MG63 (cell line): ENCODE results near the gene DDHD1. TPM values are rescaled to one million over a fixed set of nuclear protein-coding genes. Genes with fewer than 3 reads are reported as not detected.
"Not testable (repeated sequence)": the region's sequence is repeated elsewhere in the genome, so short reads cannot be mapped to it uniquely, and the experiment has no call there.

Experiments
- DNase-seq: peaks from one replicate; pipeline ENCODE4 v3.0.0-alpha.2; 2020
- H3K27me3 ChIP-seq: fragments of 250-450 bp; sonication (Bioruptor Pico); 2 replicates; pipeline ENCODE4 v1.5.1; 2020; ENCODE audit warnings: mild to moderate bottlenecking, moderate library complexity
- H3K36me3 ChIP-seq: fragments of 250-450 bp; sonication (Bioruptor Pico); 2 replicates; pipeline ENCODE4 v1.5.1; 2020; ENCODE audit warnings: mild to moderate bottlenecking, moderate library complexity
- H3K4me3 ChIP-seq: fragments of 250-450 bp; sonication (Bioruptor Pico); 2 replicates; pipeline ENCODE4 v1.5.1; 2020; ENCODE audit warnings: mild to moderate bottlenecking, moderate library complexity
- H3K9me3 ChIP-seq: fragments of 250-450 bp; sonication (Bioruptor Pico); 2 replicates; pipeline ENCODE4 v1.5.1; 2020; ENCODE audit warnings: mild to moderate bottlenecking, moderate library complexity
- total RNA-seq: library from RNA; depleted of rRNA; stranded (reverse); fragments of >200 nt; shearing (Covaris generic); gene quantifications from 2 replicates; pipeline ENCODE4 v1.2.3, GENCODE V29; 2014; ENCODE audit warnings: low replicate concordance

The DDHD1 gene
- total RNA-seq, 1 experiment from 2014 or later: 4.3 TPM

DNA sequence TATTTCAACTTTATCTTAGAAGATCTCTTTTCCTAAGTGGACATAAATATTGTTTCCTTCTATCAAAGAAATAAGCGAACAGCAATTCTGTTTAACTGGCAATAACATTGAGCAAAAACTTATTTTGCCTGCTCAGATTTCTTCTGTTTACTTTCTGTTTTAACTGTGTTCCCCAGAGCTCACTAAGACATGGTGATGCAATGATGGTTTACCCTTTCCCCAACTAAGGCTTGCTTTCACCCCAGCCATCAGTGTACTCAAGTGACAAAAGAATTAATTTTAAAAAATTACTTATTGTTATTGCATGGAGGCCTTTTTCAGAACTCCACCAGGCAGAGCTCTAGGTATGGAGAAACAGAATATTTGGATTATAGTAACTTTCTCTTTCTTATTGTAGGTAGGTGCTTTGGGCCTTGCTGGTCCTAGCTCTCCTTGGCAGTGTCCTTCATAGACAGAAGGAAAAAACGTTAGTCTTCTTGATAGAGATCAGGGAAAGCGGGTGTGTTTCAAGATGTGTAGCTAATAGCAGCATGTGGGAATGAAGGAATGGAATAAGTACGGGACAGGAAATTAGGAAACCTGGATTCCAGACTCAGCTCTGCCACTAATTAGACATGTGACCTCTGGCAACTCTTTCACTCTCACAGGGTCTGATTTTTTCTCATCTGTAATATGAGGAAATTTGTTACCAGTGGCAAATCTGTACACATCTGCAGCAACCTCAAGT, 14.6 kb upstream of the DDHD1 start:
- Histone ChIP-seq H3K27me3 (no peaks in the 10 kb centered on the region), H3K4me3 (no peak overlapping the region), H3K9me3 (no peaks in the 10 kb centered on the region), H3K36me3 (no peaks in the 10 kb centered on the region)
- DNase-seq: no peak

DNA sequence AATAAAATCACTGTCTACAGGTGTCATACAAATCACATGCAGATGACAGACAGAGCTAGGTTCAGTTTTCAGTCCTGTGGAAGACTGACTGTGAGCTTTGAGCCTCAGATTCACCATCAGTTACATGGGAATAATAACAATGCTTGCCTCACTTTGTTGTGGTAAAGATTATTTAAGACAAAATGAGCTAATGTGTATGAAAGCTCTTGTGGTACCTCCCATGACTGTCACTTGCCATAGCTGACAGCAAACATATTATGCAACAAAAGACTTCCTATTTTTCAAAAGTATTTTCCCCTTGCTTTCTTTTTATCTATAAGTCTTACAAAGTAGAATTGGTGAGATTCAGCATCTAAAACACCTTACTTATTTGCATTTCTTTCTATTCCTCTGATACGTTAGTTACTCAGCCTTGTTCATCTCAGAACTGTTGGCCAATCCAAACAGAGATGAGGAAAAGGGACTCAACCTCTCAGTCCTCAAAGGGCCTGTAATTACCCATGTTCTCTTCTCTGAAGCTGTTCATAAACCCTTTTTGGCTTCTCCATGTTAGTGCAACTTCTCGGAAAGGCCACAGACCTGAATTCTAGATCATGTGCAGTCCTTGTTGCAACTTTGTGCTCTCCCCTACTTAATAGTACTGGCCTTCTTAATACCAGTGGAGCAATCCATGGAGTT, 8.8 kb upstream of the DDHD1 start:
- Histone ChIP-seq H3K9me3 (no peaks in the 10 kb centered on the region), H3K4me3 (no peak overlapping the region), H3K27me3 (no peaks in the 10 kb centered on the region), H3K36me3 (no peaks in the 10 kb centered on the region)
- DNase-seq: no peak

DNA sequence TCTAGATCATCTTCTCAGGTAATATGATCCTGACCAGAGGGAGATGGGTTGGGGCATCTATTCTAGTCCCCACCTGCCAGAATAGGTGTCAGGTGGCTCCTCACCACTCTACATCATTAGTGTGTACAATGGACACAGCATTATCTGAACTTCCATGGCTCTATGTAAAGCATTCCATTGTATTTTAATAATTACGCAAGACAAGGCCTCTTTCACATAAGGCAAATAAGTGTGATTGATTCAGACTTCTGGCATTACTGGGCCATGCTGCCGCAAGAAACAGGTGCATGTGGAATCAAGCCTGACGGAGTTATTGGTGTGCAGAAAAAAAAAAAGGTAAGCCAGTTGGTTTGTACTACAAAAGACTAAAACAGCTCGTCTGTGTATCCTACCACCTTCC, 3.1 kb upstream of the DDHD1 start:
- Histone ChIP-seq H3K27me3 (no peaks in the 10 kb centered on the region), H3K9me3 (no peaks in the 10 kb centered on the region), H3K36me3 (no peaks in the 10 kb centered on the region), H3K4me3 (no peak overlapping the region)
- DNase-seq: no peak

DNA sequence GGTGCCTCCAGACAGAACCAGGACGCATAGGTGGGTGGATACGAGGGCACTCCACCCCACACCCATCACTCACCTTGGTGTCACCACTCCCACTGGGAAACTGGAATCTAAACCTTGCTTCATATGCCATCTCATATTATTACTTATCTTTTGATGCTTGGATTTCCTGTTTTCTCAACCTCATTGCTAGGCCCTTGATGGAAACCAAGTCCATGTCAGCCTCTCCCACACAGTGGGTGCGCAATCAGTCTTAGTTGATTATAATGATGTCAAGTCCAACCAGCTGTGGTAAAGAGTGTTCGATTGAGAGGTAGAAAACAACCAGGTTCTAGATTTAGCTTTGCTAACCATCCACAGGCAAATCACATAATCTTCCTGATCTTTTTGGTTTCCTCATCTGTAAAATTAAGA, 584 bp upstream of the DDHD1 start:
- Histone ChIP-seq H3K9me3 (no peaks in the 10 kb centered on the region), H3K27me3 (no peaks in the 10 kb centered on the region), H3K4me3 (peak overlapping the region; percentile 71), H3K36me3 (no peaks in the 10 kb centered on the region)
- no peak for DNase-seq

DNA sequence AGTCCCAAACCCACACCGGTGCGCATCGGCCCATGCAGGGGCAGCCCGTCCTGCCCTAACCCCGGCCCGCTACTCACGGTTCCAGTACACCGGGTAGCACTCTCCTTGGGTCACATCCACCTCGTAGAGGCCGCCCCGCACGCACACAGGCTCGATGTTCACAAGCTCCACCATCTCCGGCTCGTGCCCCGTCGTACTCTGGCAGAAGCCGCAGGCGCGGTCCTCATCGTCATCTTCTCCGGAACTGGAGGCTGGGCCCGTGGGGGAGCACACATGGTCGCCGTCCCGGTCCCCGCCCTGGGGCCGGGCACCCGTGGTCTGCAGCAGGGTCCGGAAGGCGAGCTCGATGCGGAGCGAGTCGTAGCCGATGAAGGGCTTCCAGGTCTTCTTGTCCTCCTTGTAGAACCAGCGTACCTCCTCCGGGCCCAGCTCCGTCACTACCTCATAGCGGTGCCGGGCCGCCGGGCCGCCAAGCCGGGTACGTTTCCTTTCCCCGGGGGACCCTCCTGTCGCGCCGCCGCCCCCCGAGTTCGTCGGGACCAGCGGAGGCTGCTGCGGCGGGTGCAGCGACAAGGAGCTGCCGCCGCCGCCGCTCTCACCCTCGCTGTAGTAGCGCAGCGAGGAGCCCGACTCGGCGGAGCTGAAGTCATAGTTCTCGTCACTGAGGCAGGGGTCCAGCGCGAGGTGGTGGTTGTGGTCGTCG, 788 bp downstream of the DDHD1 start:
- Histone ChIP-seq H3K4me3 (peak overlapping the region; percentile 71), H3K9me3 (no peaks in the 10 kb centered on the region), H3K36me3 (no peaks in the 10 kb centered on the region), H3K27me3 (no peaks in the 10 kb centered on the region)
- DNase-seq: peak; percentile 28

DNA sequence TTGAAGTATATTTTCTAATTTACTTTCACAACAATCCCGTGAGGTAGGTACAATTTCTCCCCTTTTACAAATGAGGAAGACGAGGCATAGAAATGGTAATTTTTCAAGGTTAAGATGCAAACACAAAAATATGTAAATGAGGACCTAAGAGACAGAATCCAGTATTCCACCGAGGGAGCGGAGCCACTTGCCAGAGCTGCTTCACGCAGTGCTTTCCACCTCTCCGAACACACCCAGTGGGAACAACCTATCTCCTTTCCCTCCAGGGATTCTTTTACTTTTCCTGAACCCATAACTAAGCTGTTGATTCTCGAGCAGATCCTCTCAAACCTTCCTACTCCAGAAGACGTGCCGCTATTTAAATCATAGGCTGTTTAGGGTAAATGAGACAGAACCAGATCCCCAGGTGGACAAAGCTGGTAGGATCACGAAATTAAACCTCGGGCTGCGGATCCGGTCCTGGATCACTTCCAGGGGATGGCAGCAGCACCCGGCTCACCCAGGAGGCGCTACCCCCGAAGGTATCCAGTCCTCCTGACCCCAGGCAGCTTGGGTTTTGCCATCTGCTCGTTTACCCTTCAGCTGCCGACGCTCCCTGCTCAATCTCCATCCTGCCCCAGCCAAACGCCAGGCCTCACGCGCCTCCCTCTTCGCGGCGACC, 1.5 kb downstream of the DDHD1 start:
- DNase-seq: peak; percentile 56
- H3K9me3 ChIP-seq: no peaks in the 10 kb centered on the region
- H3K4me3 ChIP-seq: peak overlapping the region; percentile 71
- no peaks in the 10 kb centered on the region for H3K36me3 ChIP-seq
- H3K27me3 ChIP-seq: no peaks in the 10 kb centered on the region

DNA sequence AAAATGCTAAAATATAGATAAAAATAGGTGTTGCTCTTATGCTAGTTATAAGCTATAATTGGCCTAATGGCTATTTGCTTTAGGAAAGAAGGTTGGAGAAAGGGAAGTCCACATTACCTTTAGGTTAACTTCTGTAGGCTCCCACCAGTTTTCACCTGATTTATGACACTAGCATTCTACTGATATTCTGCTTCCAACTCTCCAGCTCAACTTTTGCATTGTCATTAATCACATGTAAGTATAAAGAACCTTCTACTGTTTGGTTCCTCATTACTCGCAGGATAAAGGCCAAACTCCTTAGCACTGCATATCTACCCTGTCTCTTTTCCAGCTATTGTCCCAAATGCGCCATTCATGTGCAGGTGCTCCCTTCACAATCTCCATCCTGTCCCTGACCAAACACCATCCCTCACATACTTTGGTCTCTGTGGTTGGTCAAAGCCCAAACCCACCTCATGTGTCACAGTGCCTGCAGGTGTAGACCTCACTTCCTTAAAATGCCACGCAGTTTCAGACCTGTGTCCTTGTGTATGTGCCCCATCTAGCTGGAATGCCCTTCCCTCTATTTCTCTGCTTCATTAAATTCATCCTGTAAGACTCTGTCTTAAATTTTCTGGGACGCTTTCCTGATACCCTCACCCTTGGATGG, 3.3 kb downstream of the DDHD1 start:
- Histone ChIP-seq H3K36me3 (no peaks in the 10 kb centered on the region), H3K4me3 (no peak overlapping the region), H3K9me3 (no peaks in the 10 kb centered on the region), H3K27me3 (no peaks in the 10 kb centered on the region)
- DNase-seq: no peak

DNA sequence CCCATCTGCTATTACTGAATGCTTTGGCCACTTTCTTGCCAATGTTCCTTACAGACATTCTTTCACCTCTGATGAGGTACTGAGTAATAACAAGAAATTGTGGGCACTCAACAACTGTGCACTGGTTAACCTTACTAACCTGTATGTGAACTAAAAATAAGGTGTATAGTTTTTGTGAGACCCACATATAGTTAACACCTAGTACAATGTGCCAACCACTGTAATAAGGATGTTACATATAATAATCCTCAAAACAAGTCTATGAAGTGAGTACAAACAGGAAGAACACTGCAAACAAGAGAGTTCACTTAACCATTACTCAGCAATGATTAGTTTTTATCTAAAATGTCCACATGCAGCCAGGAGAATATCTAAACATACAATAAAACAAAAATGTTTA, 4.5 kb downstream of the DDHD1 start:
- Histone ChIP-seq H3K4me3 (no peak overlapping the region), H3K27me3 (no peaks in the 10 kb centered on the region), H3K36me3 (no peaks in the 10 kb centered on the region), H3K9me3 (no peaks in the 10 kb centered on the region)
- DNase-seq: no peak

DNA sequence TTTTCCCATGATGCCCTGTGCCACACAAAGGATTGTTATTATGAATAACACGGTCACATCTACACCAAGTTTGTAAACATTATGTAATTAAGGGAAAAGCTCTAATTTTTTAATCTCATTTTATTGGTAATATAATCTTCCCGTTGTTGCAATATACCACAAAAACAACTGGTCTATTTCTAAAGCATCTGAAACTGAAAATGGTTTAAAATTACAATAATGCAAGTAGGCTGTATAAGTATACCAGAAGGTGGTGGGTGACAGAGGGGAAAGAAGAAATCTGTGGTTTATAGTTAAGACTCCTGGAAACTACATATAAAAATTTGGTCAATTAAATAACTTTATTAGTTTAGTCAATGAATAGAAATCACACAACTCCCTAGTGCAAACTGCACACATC, 5.2 kb downstream of the DDHD1 start:
- DNase-seq: no peak
- no peaks in the 10 kb centered on the region for H3K36me3 ChIP-seq
- H3K27me3 ChIP-seq: no peaks in the 10 kb centered on the region
- no peak overlapping the region for H3K4me3 ChIP-seq
- no peaks in the 10 kb centered on the region for H3K9me3 ChIP-seq

DNA sequence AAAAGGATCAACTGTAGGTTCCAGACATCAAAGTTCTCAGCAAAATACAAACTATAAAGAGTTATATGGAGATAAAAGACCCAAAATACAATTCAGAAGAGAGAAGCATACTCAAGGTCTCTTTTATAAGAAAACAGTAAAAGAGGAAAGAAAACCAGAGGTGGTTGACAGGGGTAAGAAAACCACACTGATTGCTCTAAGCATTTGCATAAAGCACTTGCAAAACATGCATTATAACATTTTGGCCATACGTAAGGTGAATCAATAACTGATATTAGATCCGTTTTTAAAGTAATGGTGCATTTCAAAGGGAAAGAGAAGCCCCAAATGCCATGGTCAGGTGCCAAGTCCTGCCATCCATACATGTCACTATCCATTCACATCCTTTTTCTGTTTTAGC, 5.9 kb downstream of the DDHD1 start:
- Histone ChIP-seq H3K36me3 (no peaks in the 10 kb centered on the region), H3K9me3 (no peaks in the 10 kb centered on the region), H3K4me3 (no peak overlapping the region), H3K27me3 (no peaks in the 10 kb centered on the region)
- no peak for DNase-seq

DNA sequence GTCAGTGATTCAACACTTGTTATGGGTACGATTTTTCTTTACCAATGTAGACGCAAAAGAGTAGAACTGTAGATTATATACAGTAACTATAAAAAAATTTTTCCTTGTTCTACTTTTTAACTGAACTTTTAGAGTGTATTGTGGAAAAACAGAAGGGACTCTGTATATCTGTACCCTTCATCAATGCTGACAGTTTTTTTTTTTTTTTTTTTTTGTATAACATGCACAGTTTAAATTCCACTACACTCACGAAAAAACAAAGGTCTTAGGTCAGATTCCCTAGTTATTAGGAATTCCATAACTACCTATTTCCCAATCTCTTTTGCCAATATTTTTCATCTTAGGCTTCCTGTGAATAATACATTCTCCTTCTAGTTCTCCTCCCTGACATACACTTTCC, 6.4 kb downstream of the DDHD1 start:
- no peaks in the 10 kb centered on the region for H3K9me3 ChIP-seq
- H3K27me3 ChIP-seq: no peaks in the 10 kb centered on the region
- DNase-seq: no peak
- H3K4me3 ChIP-seq: no peak overlapping the region
- H3K36me3 ChIP-seq: no peaks in the 10 kb centered on the region

DNA sequence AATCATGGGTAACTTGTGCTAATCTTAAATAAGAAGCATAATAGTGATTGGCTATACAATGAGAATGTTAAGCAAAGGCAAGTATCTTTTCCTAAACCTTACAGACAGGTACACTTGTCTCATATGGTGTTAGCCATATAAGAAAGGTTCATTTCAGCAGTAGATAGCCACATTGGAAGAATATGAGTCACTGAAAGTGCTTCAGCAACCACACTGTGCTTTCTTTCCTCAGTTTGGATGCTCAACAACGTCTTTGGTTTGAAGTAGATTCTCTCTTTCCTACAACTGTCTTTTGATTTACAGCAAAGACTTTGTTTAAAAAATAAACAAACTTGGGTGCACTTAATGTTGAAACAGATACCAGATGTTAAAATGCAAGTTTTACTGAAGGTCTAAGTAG, 8.9 kb downstream of the DDHD1 start:
- H3K4me3 ChIP-seq: no peak overlapping the region
- DNase-seq: no peak
- H3K9me3 ChIP-seq: peaks cover 9% of the 10 kb centered on the region
- H3K27me3 ChIP-seq: no peaks in the 10 kb centered on the region
- peaks cover 3% of the 10 kb centered on the region for H3K36me3 ChIP-seq

DNA sequence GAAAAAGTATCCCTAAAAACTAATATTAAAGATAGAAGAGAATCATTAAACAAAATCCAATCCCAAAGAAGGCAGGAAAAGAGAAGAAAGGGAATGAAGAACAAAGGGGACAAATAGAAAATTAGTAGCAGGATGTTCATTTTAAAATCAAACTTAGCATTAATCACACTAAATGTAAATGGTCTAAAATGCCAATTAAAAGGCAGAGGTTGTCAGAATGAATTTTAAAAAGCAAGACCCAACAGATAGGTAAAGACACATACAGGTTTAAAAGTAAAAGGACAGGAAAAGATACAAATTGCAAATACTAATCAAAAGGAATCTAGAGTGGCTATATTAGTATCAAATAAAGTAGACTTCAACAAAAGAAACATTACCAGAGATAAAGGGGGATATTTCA, 12.5 kb downstream of the DDHD1 start:
- Histone ChIP-seq H3K36me3 (peaks cover 3% of the 10 kb centered on the region), H3K9me3 (peaks cover 14% of the 10 kb centered on the region), H3K4me3 (no peak overlapping the region), H3K27me3 (no peaks in the 10 kb centered on the region)
- no peak for DNase-seq

DNA sequence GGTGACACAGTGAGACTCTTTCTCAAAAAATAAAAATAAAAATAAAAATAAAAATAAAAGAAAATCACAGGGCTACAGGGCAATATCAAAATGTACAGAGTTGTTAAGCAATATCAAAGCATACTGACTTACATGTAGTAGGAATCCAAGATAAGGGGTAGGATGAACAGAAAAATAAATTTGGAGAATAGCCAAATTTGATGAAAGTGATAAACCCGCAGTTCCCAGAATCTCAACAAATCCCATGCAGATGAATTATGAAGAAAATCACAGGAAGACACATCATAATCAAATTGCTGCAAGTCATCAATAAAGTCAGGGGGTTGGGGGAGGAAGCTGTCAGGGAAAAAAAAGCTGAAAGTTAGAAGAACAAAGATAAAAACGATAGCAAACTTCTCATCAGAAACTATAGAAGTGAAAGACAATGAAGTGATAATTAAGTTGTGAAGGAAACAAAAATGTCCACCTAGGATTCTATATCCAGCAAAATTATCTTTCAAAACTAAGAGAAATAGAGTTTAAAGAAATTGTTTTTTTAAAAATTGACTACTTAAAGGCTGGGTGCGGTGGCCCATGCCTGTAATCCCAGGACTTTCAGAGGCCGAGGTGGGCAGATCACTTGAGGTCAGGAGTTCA, 15.4 kb downstream of the DDHD1 start:
- no peak for DNase-seq
- peaks cover 3% of the 10 kb centered on the region for H3K36me3 ChIP-seq
- H3K27me3 ChIP-seq: no peaks in the 10 kb centered on the region
- no peak overlapping the region for H3K4me3 ChIP-seq
- peaks cover 14% of the 10 kb centered on the region for H3K9me3 ChIP-seq

DNA sequence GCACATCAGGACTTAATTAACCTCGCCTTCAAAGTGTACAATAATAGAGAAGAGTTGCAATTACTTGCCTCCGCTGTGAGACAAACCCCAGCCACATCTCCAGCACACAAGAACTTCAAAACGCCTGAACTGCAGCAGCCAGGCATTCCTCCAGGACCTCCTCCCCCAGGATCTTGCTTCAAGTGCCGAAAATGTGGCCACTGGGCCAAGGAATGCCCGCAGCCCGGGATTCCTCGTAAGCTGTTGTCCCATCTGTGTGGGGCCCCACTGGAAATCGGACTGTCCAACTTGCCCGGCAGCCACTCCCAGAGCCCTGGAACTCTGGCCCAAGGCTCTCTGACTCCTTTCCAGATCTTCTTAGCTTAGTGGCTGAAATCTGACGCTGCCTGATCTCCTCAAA, 22.6 kb downstream of the DDHD1 start:
- not testable (repeated sequence) for DNase-seq, H3K27me3 ChIP-seq, H3K36me3 ChIP-seq, H3K9me3 ChIP-seq, H3K4me3 ChIP-seq

DNA sequence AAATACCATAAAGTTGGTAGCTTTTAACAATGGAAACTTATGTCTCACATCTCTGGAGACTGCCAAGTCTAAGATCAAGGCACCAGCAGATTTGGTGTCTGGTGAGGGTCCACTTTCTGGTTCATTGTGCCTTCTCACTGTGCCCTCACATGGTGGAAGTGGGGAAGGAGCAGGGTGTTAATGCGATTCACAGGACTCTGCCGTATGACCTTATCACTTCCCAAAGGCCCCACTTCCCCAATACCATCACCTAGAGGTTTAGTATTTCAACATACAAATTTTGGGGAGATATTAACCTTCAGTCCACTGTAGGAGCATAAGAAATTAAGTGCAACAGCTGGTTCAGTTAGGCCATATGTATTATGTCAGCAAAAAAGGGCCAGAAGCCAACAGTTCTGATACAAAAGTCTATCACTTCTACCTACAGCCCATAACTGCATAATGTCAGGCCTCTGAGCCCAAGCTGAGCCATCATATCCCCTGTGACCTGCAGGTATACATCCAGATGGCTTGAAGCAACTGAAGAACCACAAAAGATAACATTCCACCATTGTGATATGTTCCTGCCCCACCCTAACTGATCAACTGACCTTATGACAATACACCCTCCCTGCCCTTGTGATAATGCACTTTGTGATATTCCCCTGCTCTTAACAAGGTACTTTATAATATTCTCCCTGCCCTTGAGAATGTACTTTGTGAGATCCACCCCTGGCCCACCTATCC, 24.7 kb downstream of the DDHD1 start:
- H3K27me3 ChIP-seq: no peaks in the 10 kb centered on the region
- no peak for DNase-seq
- H3K4me3 ChIP-seq: no peak overlapping the region
- H3K9me3 ChIP-seq: no peaks in the 10 kb centered on the region
- H3K36me3 ChIP-seq: no peaks in the 10 kb centered on the region; the same call in 1 of the 2 replicates
